PC-9 (cell line): ENCODE data around the gene CLTB.

Experiments used
- CTCF ChIP-seq: fragments of 200-600 bp; sonication (generic); conservative IDR thresholded peaks from 2 replicates; pipeline ENCODE4 v1.6.1; 2017; ENCODE audit warnings: mixed run types, antibody characterized with exemption, mild to moderate bottlenecking, moderate library complexity
- EZH2 ChIP-seq: fragments of 200-600 bp; sonication (generic); IDR thresholded peaks from 2 replicates; pipeline ENCODE4 v1.8.0; 2017; ENCODE audit warnings: antibody characterized with exemption, low read depth

- no peak for TF ChIP-seq CTCF
- TF ChIP-seq EZH2 = no peak
Observed at GRCh38 chr5:176355400-176356178, 60.8 kb downstream of the CLTB start.
